ENCODE results near the gene TNNT3. TPM values are rescaled to one million over a fixed set of nuclear protein-coding genes. Genes with fewer than 3 reads are reported as not detected.
A peak's percentile ranks its signal among the peaks of the same experiment; 100 is the strongest.

TNNT3 gene
- total RNA-seq, 2 donors from 2014 or later: 0.72 TPM; not detected in 1

DNA sequence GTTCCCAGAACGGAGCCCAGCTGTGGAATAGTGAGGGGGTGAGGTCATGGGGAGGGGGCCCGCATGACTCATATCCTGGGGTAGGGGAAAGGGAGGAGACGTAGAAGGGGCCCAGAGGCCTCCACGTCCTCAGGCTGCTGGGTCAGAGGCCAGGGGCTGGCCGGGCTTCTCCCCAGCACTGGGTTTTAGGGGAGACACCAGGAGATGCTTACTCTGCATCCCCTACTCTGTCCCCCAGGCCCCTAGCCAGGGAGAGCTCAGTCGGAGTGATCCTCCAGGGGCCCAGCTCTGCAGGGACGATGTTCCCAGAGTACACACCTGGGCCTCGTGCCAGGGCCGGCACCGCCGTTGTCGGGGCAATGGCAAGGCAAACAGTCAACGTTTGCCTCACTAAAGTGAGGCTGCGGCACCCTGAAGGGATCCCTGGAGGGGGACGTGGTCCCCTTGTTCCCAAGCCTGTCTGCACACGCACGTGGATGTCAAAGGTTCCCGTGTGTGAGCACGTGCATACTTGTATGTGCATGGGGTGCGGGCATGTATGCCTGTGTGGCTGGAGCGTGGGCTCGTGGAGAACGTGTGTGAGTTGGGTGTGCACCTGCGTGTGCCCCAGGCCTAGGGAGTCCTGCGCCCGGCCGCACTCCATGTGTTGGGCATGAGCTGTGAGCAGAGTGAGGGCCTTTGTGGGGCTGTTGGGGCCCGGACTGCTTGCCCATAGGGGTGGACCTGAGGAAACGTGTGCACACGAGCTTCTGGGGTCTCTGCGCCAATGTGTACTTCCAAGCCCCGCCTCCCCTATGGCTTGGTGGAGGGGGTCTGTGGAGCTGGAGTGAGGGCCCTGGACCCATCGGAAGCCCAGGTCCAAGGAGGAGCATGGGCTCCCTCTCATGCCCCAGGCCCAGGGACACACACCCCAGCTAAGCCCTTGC, 42.0 kb upstream of the TNNT3 start:
- intact Hi-C loops (cut with DNase I): no loop called here
- Histone ChIP-seq H3K4me3 (no peak overlapping the region), H3K9me3 (no peaks in the 10 kb centered on the region), H3K36me3 (no peaks in the 10 kb centered on the region), H3K4me1 (no peaks in the 10 kb centered on the region), H3K27me3 (no peaks in the 10 kb centered on the region), H3K27ac (peak overlapping the region; percentile 44), H3K9ac (ENCODE audit: low read depth in 2 of 2, low read length in 2 of 2) (peak overlapping the region in 1 of 2 donors; percentile 12)
- TF ChIP-seq, protein P1, sequence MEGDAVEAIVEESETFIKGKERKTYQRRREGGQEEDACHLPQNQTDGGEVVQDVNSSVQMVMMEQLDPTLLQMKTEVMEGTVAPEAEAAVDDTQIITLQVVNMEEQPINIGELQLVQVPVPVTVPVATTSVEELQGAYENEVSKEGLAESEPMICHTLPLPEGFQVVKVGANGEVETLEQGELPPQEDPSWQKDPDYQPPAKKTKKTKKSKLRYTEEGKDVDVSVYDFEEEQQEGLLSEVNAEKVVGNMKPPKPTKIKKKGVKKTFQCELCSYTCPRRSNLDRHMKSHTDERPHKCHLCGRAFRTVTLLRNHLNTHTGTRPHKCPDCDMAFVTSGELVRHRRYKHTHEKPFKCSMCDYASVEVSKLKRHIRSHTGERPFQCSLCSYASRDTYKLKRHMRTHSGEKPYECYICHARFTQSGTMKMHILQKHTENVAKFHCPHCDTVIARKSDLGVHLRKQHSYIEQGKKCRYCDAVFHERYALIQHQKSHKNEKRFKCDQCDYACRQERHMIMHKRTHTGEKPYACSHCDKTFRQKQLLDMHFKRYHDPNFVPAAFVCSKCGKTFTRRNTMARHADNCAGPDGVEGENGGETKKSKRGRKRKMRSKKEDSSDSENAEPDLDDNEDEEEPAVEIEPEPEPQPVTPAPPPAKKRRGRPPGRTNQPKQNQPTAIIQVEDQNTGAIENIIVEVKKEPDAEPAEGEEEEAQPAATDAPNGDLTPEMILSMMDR (IDR thresholded peaks at IDR 0.05): no peak
- peak; percentile 45 for DNase-seq

DNA sequence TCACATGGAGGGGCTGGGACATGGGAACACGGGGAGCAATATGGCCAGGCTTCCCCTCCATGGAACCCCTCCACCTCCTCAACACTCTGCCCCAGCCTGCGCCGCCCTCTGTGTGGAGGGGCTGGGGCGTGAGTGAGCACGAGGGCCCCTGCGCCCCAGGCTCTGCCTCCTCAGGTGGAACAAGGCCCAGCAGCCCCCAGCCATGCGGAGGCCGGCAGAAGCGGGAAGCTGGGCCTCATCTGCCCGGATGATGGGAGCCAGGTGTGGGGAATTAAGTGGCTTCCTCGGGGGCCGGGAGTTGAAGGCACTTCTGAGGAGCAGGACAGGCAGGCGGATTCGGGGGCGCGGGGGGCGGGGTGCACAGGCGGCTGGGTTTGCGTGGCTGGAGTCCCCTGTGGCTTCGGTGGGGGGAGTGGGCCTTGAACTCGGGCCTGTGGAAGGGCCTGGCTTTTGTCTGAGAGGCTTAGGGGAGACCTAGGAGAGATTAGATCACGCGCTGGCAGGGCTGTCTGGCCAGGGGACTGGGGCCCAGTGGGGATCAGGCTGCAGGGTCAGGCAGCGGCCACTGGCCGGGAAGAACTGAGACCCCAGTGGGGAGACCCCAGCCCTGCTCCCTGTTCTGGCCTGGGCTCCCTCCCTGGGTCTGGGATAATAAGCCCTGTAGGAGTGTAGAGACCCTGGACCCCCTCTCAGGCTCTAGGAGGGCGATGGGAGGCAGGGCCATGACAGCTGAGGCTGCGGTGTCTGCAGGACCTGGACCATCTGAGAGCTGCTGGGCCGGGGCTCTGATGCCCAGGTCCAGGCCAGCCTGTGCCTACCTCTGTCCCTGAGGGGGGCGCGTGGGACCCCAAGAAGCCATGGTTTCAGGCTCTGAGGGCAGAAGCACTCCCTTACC, 41.1 kb upstream of the TNNT3 start:
- H3K4me1 ChIP-seq: no peaks in the 10 kb centered on the region
- H3K9me3 ChIP-seq: no peaks in the 10 kb centered on the region
- H3K27me3 ChIP-seq: no peaks in the 10 kb centered on the region
- peak overlapping the region; percentile 24 to 26 for H3K9ac ChIP-seq (ENCODE audit: low read depth in 2 of 2, low read length in 2 of 2)
- H3K4me3 ChIP-seq: no peak overlapping the region
- intact Hi-C loops (cut with DNase I): no loop called here
- TF ChIP-seq, protein P1 (IDR thresholded peaks at IDR 0.05): no peak
- H3K27ac ChIP-seq: peak overlapping the region; percentile 44
- peak; percentile 29 for DNase-seq
- no peaks in the 10 kb centered on the region for H3K36me3 ChIP-seq

DNA sequence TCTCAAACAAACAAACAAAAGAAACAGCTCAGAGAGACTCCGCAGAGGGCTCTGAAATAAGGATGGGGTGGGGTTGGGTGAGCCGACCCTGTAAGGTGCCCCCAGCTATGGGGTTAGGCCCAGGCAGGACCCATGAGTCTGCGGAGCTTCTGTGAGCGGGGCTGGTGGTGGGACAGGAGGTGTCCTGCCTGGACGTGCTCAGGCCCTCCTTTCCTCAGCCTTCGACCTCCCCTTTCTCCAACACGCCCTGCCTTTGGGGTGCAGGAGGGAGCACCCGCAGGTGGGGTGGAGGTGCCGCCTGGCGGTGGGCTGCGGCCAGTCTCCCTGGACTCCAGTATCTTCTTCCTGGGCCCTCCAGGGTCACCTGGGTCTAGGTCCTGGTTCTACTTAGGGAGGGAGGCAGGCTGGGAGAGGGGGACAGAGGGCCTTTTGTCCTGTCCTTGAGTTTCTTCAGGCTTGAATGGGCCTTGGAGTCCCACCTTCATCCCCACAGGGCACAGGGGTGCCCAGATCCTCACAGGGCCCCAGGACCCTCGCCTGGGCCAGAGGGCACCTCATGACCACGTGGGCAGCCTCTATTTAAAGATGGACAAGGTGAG, 40.1 kb upstream of the TNNT3 start:
- intact Hi-C loops (cut with DNase I): no loop called here
- peak overlapping the region; percentile 67 for H3K27ac ChIP-seq
- no peaks in the 10 kb centered on the region for H3K9me3 ChIP-seq

DNA sequence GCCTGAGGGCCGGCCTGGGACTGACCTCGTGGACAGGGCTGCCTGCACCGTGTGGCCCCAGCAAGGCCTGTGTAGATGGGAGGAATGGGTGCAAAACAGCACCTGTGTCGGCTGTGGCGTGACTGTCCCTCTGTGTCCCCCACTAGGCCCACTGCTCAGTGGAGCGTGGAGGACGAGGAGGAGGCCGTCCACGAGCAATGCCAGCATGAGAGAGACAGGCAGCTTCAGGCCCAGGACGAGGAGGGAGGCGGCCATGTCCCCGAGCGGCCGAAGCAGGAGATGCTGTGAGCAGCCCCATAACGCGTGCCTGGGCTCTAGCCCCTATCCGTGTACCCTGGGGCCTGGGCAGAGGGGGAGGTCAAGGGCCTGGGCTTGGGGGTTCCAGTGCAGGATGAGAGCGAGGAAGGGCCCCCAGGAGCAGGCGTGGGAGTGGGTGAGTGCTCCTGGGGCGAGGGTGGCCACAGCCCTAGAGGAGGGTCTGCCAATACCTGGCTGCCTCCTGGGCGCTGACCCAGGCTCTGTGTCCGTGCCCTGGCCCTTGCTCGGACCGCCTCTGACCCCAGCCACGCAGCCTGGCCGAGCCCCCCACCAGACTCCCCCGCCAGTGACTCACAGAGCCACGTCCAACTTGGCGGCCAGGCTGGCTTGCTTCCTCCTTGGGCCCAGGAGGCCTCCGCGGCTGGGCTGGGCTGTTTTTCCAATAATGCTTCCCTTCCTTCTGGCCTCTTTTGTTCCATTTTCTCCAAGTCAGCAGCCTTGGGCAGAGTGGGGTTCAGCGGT, 39.4 kb upstream of the TNNT3 start:
- intact Hi-C loops (cut with DNase I): loop anchor here (5.0 kb wide), 1 partner anchor 272 kb away; no protein-coding TSS in a partner anchor
- TF ChIP-seq, protein P1 (IDR thresholded peaks at IDR 0.05): no peak
- H3K27me3 ChIP-seq: no peaks in the 10 kb centered on the region
- no peaks in the 10 kb centered on the region for H3K9me3 ChIP-seq
- H3K4me3 ChIP-seq: no peak overlapping the region
- no peaks in the 10 kb centered on the region for H3K36me3 ChIP-seq
- H3K4me1 ChIP-seq: no peaks in the 10 kb centered on the region
- H3K27ac ChIP-seq: peak overlapping the region; percentile 67
- peak overlapping the region; percentile 19 to 60 for H3K9ac ChIP-seq (ENCODE audit: low read depth in 2 of 2, low read length in 2 of 2)
- DNase-seq: peak; percentile 40

More for the DNA sequence above, 40.1 kb upstream of the TNNT3 start:
- TF ChIP-seq, protein P1 (IDR thresholded peaks at IDR 0.05): no peak
- DNase-seq: no peak
- Histone ChIP-seq H3K4me3 (no peak overlapping the region), H3K9ac (ENCODE audit: low read depth in 2 of 2, low read length in 2 of 2) (peak overlapping the region in 1 of 2 donors; percentile 19), H3K36me3 (no peaks in the 10 kb centered on the region), H3K27me3 (no peaks in the 10 kb centered on the region), H3K4me1 (no peaks in the 10 kb centered on the region)
